Gastrocnemius medialis (tissue), 4 donors: ENCODE data around the gene SP2. TPM values are rescaled to one million over a fixed set of nuclear protein-coding genes. Genes with fewer than 3 reads are reported as not detected.
"Not testable (repeated sequence)": the region's sequence is repeated elsewhere in the genome, so short reads cannot be mapped to it uniquely, and the experiment has no call there.

Experiments
- ATAC-seq, 2 donors: fragments of 150-250 bp; one replicate each; pipeline ENCODE4 v1.9.1; 2016
- DNase-seq, 2 donors: peaks; one replicate each; pipeline ENCODE4 v3.0.0-alpha.2; 2019
- H3K27ac ChIP-seq, 4 donors: fragments of 200-600 bp; sonication (generic); 1 replicate in 1 of 4; 2 replicates in 3 of 4; pipeline ENCODE4 v1.5.1; 2016 to 2018; ENCODE audit warnings: mild to moderate bottlenecking in 2 of 4, moderate library complexity in 1 of 4
- H3K27me3 ChIP-seq, 3 donors: fragments of 200-600 bp; sonication (generic) in 2 of 3; 1 replicate in 1 of 3; 2 replicates in 2 of 3; pipeline versions ENCODE4 v1.5.1 to v1.6.0; 2016 to 2019; ENCODE audit warnings: mild to moderate bottlenecking in 1 of 3, moderate library complexity in 1 of 3
- H3K36me3 ChIP-seq, 2 donors: fragments of 200-600 bp; sonication (generic) in 1 of 2; one replicate each; pipeline ENCODE4 v1.5.1; 2017 to 2018
- H3K4me1 ChIP-seq, 2 donors: fragments of 200-600 bp; sonication (generic) in 1 of 2; one replicate each; pipeline ENCODE4 v1.5.1; 2016 to 2017; ENCODE audit warnings: mild to moderate bottlenecking in 2 of 2
- H3K4me3 ChIP-seq, 4 donors: fragments of 200-600 bp; sonication (generic) in 3 of 4; 1 replicate in 1 of 4; 2 replicates in 3 of 4; pipeline ENCODE4 v1.5.1; 2016 to 2019; ENCODE audit warnings: mild to moderate bottlenecking in 2 of 4
- H3K9me3 ChIP-seq, 3 donors: fragments of 200-600 bp; sonication (generic) in 2 of 3; 1 replicate in 1 of 3; 2 replicates in 2 of 3; pipeline ENCODE4 v1.5.1; 2016 to 2019
- POLR2A ChIP-seq, 2 donors: fragments of 450-650 bp; IDR thresholded peaks; one replicate each; pipeline ENCODE4 v1.6.1; 2017; ENCODE audit warnings: antibody characterized with exemption in 2 of 2, mild to moderate bottlenecking in 2 of 2, moderate library complexity in 2 of 2
- in situ Hi-C, 4 donors: fragments of 200-750 bp; cut with MboI; loops; one replicate each; pipeline versions ENCODE4 v1.15.0 to v1.8.0; 2017; ENCODE audit warnings: low sequenced_read_pairs in 4 of 4
- intact Hi-C: fragments of 100-400 bp; cut with DNase I; formaldehyde crosslinking; loops from one replicate; pipeline ENCODE4 v1.15.1; 2023; ENCODE audit warnings: low total_unique reads
- total RNA-seq, 4 donors: library from RNA; depleted of rRNA; stranded (reverse); fragments of >200 nt; gene quantifications; one replicate each; pipeline versions ENCODE4 v1.1.0 to v1.2.3, GENCODE V29; 2016
- TF ChIP-seq, protein P1 (sequence below), 5 experiments: fragments of 450-650 bp in 3 of 5; fragments of 200-600 bp in 2 of 5; sonication (generic) in 2 of 5; IDR thresholded peaks in 4 of 5; conservative IDR thresholded peaks in 1 of 5; 1 replicate in 4 of 5; 2 replicates in 1 of 5; pipeline ENCODE4 v1.5.1; 2016 to 2019; ENCODE audit warnings: antibody characterized with exemption in 5 of 5, mild to moderate bottlenecking in 3 of 5, moderate library complexity in 3 of 5

SP2 gene
- total RNA-seq, 4 donors from 2014 or later, result 5.5 to 28.6 (median 7.0) TPM

DNA sequence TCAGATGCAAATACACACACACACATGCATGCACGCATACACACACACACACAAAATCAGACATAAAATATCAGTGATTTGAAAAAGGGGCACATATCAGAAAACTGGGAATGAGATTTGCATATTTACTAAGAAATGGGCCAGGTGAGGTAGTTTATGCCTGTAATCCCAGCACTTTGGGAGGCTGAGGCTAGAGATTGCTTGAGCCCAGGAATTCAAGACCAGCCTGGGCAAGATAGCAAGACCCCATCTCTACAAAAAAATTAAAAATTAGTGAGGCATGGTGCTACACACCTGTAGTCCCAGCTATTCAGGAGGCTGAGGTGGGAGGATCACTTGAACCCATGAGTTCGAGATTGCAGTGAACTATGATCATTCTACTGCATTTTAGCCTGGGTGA is 23.0 kb downstream of the SP2 start:
- H3K27me3 ChIP-seq, result no peaks in the 10 kb centered on the region
- in situ Hi-C loops, result no loop called here
- DNase-seq (no peak), ATAC-seq (no peak)
- intact Hi-C loops, result no loop called here
- H3K9me3 ChIP-seq, result no peaks in the 10 kb centered on the region
- TF ChIP-seq, protein P1, sequence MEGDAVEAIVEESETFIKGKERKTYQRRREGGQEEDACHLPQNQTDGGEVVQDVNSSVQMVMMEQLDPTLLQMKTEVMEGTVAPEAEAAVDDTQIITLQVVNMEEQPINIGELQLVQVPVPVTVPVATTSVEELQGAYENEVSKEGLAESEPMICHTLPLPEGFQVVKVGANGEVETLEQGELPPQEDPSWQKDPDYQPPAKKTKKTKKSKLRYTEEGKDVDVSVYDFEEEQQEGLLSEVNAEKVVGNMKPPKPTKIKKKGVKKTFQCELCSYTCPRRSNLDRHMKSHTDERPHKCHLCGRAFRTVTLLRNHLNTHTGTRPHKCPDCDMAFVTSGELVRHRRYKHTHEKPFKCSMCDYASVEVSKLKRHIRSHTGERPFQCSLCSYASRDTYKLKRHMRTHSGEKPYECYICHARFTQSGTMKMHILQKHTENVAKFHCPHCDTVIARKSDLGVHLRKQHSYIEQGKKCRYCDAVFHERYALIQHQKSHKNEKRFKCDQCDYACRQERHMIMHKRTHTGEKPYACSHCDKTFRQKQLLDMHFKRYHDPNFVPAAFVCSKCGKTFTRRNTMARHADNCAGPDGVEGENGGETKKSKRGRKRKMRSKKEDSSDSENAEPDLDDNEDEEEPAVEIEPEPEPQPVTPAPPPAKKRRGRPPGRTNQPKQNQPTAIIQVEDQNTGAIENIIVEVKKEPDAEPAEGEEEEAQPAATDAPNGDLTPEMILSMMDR (IDR thresholded peaks at IDR 0.05 in 4 of 5, conservative IDR thresholded peaks at IDR 0.05 in 1 of 5), result no peak
- TF ChIP-seq POLR2A (IDR thresholded peaks at IDR 0.05), result no peak
- no peak overlapping the region for H3K27ac ChIP-seq
- peaks cover 8 to 14% of the 10 kb centered on the region in 2 donors for H3K4me1 ChIP-seq
- H3K4me3 ChIP-seq, result no peak overlapping the region
- peaks cover 0 to 34% of the 10 kb centered on the region in 2 donors for H3K36me3 ChIP-seq

DNA sequence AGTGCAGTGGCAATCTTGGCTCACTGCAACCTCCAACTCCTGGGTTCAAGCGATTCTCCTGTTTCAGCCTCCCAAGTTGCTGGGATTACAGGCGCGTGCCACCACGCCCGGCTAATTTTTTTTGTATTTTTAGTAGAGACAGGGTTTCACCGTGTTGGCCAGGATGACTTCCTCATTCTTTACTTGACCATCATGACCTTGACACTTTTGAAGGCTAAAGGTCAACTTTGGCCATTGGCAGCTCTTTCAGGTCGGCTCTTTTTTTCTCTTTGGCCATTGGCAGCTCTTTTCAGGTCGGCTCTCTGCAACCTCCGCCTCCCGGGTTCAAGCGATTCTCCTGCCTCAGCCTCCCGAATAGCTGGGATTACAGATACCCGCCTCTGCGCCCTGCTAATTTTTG is 23.9 kb downstream of the SP2 start:
- peaks cover 0 to 43% of the 10 kb centered on the region in 2 donors for H3K36me3 ChIP-seq

GRCh38 chr17:47924785-47925677 is 29.0 kb downstream of the SP2 start:
- H3K9me3 ChIP-seq, result no peaks in the 10 kb centered on the region
- H3K36me3 ChIP-seq, result peaks cover 0 to 77% of the 10 kb centered on the region in 2 donors
- TF ChIP-seq, protein P1 (IDR thresholded peaks at IDR 0.05 in 4 of 5, conservative IDR thresholded peaks at IDR 0.05 in 1 of 5), result no peak
- no peak for TF ChIP-seq POLR2A (IDR thresholded peaks at IDR 0.05)
- H3K27ac ChIP-seq, result no peak overlapping the region
- ATAC-seq (no peak), DNase-seq (no peak)
- no peak overlapping the region for H3K4me3 ChIP-seq
- in situ Hi-C loops, result no loop called here
- H3K4me1 ChIP-seq, result no peaks in the 10 kb centered on the region
- intact Hi-C loops, result no loop called here
- no peaks in the 10 kb centered on the region for H3K27me3 ChIP-seq

More for the DNA sequence above, 23.9 kb downstream of the SP2 start:
- H3K4me1 ChIP-seq, DNase-seq, H3K27me3 ChIP-seq, in situ Hi-C loops, H3K9me3 ChIP-seq, ATAC-seq, intact Hi-C loops, H3K27ac ChIP-seq, H3K4me3 ChIP-seq: not testable (repeated sequence)

- TF ChIP-seq, protein P1 (IDR thresholded peaks at IDR 0.05 in 4 of 5, conservative IDR thresholded peaks at IDR 0.05 in 1 of 5), result no peak
- no peak for TF ChIP-seq POLR2A (IDR thresholded peaks at IDR 0.05)
- no peak overlapping the region for H3K27ac ChIP-seq
- peaks cover 0 to 77% of the 10 kb centered on the region in 2 donors for H3K36me3 ChIP-seq
These were observed 29.6 kb downstream of the SP2 start for GRCh38 chr17:47925678-47925988.

GRCh38 chr17:47927821-47928400 is 31.9 kb downstream of the SP2 start:
- H3K4me1 ChIP-seq, result no peaks in the 10 kb centered on the region
- DNase-seq (no peak), ATAC-seq (no peak)
- in situ Hi-C loops (no loop called here), intact Hi-C loops (no loop called here)
- H3K27me3 ChIP-seq, result no peaks in the 10 kb centered on the region
- H3K9me3 ChIP-seq, result no peaks in the 10 kb centered on the region
- H3K4me3 ChIP-seq, result no peak overlapping the region
- no peak for TF ChIP-seq POLR2A (IDR thresholded peaks at IDR 0.05)
- peaks cover 0 to 69% of the 10 kb centered on the region in 2 donors for H3K36me3 ChIP-seq
- H3K27ac ChIP-seq, result no peak overlapping the region

More at GRCh38 chr17:47925678-47925988, 29.6 kb downstream of the SP2 start:
- no peaks in the 10 kb centered on the region for H3K27me3 ChIP-seq
- no peak overlapping the region for H3K4me3 ChIP-seq
- DNase-seq, result no peak
- no peak for ATAC-seq
- intact Hi-C loops (no loop called here), in situ Hi-C loops (no loop called here)
- no peaks in the 10 kb centered on the region for H3K4me1 ChIP-seq
- no peaks in the 10 kb centered on the region for H3K9me3 ChIP-seq
